DND-41 (cell line): ENCODE measurements around the gene GPR108.

Experiments
- ATAC-seq: fragments of 200-7000 bp; cut with Tn5 transposase; 3 replicates; pipeline ENCODE4 v1.9.1; 2021; ENCODE audit warnings: low read depth; ENCODE audit not compliant: insufficient read depth
- DNase-seq: peaks from one replicate; pipeline ENCODE4 v3.0.0-alpha.2; 2020
- H2AFZ ChIP-seq: 2 replicates; pipeline ENCODE4 v1.6.0; 2012; ENCODE audit warnings: low read depth, low read length
- H3K27ac ChIP-seq: 2 replicates; pipeline ENCODE4 v1.5.1; 2012; ENCODE audit warnings: low read length, inconsistent platforms
- H3K27me3 ChIP-seq: fragments of 200-600 bp; sonication (generic); 2 replicates; pipeline ENCODE4 v1.6.0; 2012; ENCODE audit warnings: low read length, mild to moderate bottlenecking, inconsistent platforms; ENCODE audit not compliant: insufficient read depth, poor library complexity
- H3K36me3 ChIP-seq: 2 replicates; pipeline ENCODE4 v1.5.1; 2012; ENCODE audit warnings: low read length, inconsistent platforms; ENCODE audit not compliant: insufficient read depth
- H3K4me1 ChIP-seq: 2 replicates; pipeline ENCODE4 v1.5.1; 2012; ENCODE audit warnings: mild to moderate bottlenecking, low read length; ENCODE audit not compliant: insufficient read depth
- H3K4me2 ChIP-seq: 2 replicates; pipeline ENCODE4 v1.6.0; 2012; ENCODE audit warnings: mild to moderate bottlenecking, moderate library complexity, low read length, inconsistent platforms; ENCODE audit not compliant: insufficient read depth
- H3K4me3 ChIP-seq, 2 experiments: fragments of 200-600 bp in 1 of 2; shearing (Covaris generic) in 1 of 2; 2 replicates each; pipeline ENCODE4 v1.5.1; 2012 to 2016; ENCODE audit warnings: inconsistent platforms in 2 of 2, low read length in 2 of 2, mild to moderate bottlenecking in 2 of 2, low read depth in 1 of 2, moderate library complexity in 1 of 2
- H3K79me2 ChIP-seq: 2 replicates; pipeline ENCODE4 v1.6.0; 2012; ENCODE audit warnings: low read length, inconsistent platforms; ENCODE audit not compliant: insufficient read depth
- H3K9ac ChIP-seq: 2 replicates; pipeline ENCODE4 v1.6.0; 2012; ENCODE audit warnings: low read depth, mild to moderate bottlenecking, inconsistent platforms, low read length, moderate library complexity
- H3K9me3 ChIP-seq: 2 replicates; pipeline ENCODE4 v1.5.1; 2012; ENCODE audit warnings: low read length, moderate library complexity, mild to moderate bottlenecking, inconsistent platforms; ENCODE audit not compliant: insufficient read depth, severe bottlenecking
- H4K20me1 ChIP-seq: 2 replicates; pipeline ENCODE4 v1.6.0; 2012; ENCODE audit warnings: low read length; ENCODE audit not compliant: insufficient read depth
- CTCF ChIP-seq: IDR thresholded peaks from 2 replicates; pipeline ENCODE4 v1.5.1; 2012; ENCODE audit warnings: borderline replicate concordance, low read length, moderate library complexity, mild to moderate bottlenecking; ENCODE audit not compliant: poor library complexity, severe bottlenecking; ENCODE audit errors: extremely low read depth
- EZH2 ChIP-seq: IDR thresholded peaks from 3 replicates; pipeline ENCODE4 v1.6.1; 2012; ENCODE audit warnings: borderline replicate concordance, low read depth, mild to moderate bottlenecking, moderate library complexity, low read length, inconsistent platforms; ENCODE audit not compliant: severe bottlenecking

The GPR108 gene

GRCh38 chr19:6745965-6746364, 8.6 kb upstream of the GPR108 start:
- Histone ChIP-seq H3K79me2 (no peaks in the 10 kb centered on the region), H3K9me3 (no peaks in the 10 kb centered on the region), H2AFZ (no peak overlapping the region), H3K36me3 (peaks cover 33% of the 10 kb centered on the region), H3K4me2 (no peak overlapping the region), H3K4me3 (no peak overlapping the region), H3K27ac (no peak overlapping the region), H3K9ac (no peak overlapping the region), H3K27me3 (no peaks in the 10 kb centered on the region), H3K4me1 (peaks cover 6% of the 10 kb centered on the region), H4K20me1 (no peaks in the 10 kb centered on the region)
- no peak for ATAC-seq
- DNase-seq, result no peak
- TF ChIP-seq EZH2, result no peak
- TF ChIP-seq CTCF, result no peak

DNA sequence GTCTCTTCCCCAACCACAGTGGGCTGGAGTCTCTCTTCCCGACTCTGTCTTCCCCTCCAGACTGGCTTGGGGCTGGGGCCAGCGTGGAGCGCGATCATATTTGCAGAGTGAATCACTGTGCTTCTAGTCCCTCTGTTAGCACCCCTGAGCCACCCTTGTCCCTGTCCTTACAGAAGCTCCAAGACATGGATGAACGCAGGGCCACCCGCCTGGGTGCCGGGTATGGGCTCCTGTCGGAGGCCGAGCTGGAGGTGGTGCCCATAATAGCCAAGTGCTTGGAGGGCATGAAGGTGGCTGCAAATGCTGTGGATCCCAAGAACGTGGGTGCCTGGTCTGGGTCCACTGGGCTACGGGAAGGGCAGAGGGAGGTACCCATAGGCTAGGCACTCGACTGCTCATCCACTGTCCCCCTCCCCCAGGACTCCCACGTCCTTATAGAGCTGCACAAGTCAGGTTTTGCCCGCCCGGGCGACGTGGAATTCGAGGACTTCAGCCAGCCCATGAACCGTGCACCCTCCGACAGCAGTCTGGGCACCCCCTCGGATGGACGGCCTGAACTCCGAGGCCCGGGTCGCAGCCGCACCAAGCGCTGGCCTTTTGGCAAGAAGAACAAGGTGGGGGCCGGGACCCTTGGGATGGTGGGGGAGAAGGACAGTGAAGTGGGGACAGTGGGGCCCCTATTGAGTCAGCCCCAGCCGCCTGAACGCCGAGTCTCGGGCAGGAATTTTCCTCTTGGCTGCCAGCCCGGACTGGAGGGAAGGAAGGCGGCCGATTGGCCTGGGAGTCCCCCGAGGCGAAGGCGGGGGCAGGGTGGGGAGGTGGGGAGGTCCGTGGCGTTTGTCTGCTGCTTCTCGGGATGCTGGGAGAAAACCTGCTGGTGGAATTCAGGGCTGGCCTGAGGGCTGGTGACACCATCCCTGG, 7.3 kb upstream of the GPR108 start:
- Histone ChIP-seq H3K27ac (no peak overlapping the region), H3K9me3 (no peaks in the 10 kb centered on the region), H3K79me2 (peaks cover 8% of the 10 kb centered on the region; the same call in 1 of the 2 replicates), H3K4me2 (no peak overlapping the region), H2AFZ (no peak overlapping the region), H4K20me1 (no peaks in the 10 kb centered on the region), H3K4me1 (peaks cover 19% of the 10 kb centered on the region), H3K27me3 (no peaks in the 10 kb centered on the region), H3K36me3 (peaks cover 26% of the 10 kb centered on the region), H3K4me3 (no peak overlapping the region), H3K9ac (no peak overlapping the region)
- TF ChIP-seq CTCF (no peak), EZH2 (no peak)
- ATAC-seq (no peak), DNase-seq (no peak)

GRCh38 chr19:6743714-6744380, 6.5 kb upstream of the GPR108 start:
- Histone ChIP-seq H3K4me2 (no peak overlapping the region), H3K36me3 (peaks cover 26% of the 10 kb centered on the region)

More at GRCh38 chr19:6743714-6744380, 6.5 kb upstream of the GPR108 start:
- Histone ChIP-seq H3K4me1 (peaks cover 24% of the 10 kb centered on the region), H3K79me2 (peaks cover 8% of the 10 kb centered on the region; the same call in 1 of the 2 replicates), H3K4me3 (no peak overlapping the region), H3K9me3 (no peaks in the 10 kb centered on the region), H3K27ac (no peak overlapping the region), H2AFZ (no peak overlapping the region), H3K27me3 (no peaks in the 10 kb centered on the region), H4K20me1 (no peaks in the 10 kb centered on the region), H3K9ac (no peak overlapping the region)
- TF ChIP-seq EZH2, result no peak
- TF ChIP-seq CTCF, result no peak
- DNase-seq (no peak), ATAC-seq (no peak)
